Stimulated activated naive CD8-positive, alpha-beta T cell treated with anti-CD3 and anti-CD28 coated beads, Interleukin-15, Interleukin-2, amounts not matched to agents 100 ng/mL and 50 ng/mL, for 24 hours (primary cell): ENCODE measurements around the gene DGKI.

Experiments
- H3K27ac Mint-ChIP-seq: one replicate; pipeline ENCODE4 v1.8.0; 2021; ENCODE audit warnings: mild to moderate bottlenecking, mixed read lengths
- H3K27me3 Mint-ChIP-seq: one replicate; pipeline ENCODE4 v1.8.0; 2021; ENCODE audit warnings: mixed read lengths
- H3K36me3 Mint-ChIP-seq: one replicate; pipeline ENCODE4 v1.8.0; 2021; ENCODE audit warnings: low read depth, mixed read lengths
- H3K4me1 Mint-ChIP-seq: one replicate; pipeline ENCODE4 v1.8.0; 2021; ENCODE audit warnings: low read depth, mixed read lengths
- H3K4me3 Mint-ChIP-seq: one replicate; pipeline ENCODE4 v1.8.0; 2021; ENCODE audit warnings: mild to moderate bottlenecking, mixed read lengths
- H3K9me3 Mint-ChIP-seq: one replicate; pipeline ENCODE4 v1.8.0; 2021; ENCODE audit warnings: mixed read lengths

Gene DGKI

GRCh38 chr7:137879357-137880158, 32.8 kb upstream of the DGKI start:
- H3K27me3 Mint-ChIP-seq = no peaks in the 10 kb centered on the region
- peaks cover 31% of the 10 kb centered on the region for H3K4me1 Mint-ChIP-seq
- peaks cover 78% of the 10 kb centered on the region for H3K36me3 Mint-ChIP-seq
- H3K27ac Mint-ChIP-seq = peak overlapping the region; percentile 84
- no peak overlapping the region for H3K4me3 Mint-ChIP-seq
- no peaks in the 10 kb centered on the region for H3K9me3 Mint-ChIP-seq

- H3K27ac Mint-ChIP-seq = no peak overlapping the region
- H3K4me1 Mint-ChIP-seq = peaks cover 43% of the 10 kb centered on the region
- H3K4me3 Mint-ChIP-seq = no peak overlapping the region
- H3K36me3 Mint-ChIP-seq = peaks cover 81% of the 10 kb centered on the region
- H3K9me3 Mint-ChIP-seq = no peaks in the 10 kb centered on the region
- H3K27me3 Mint-ChIP-seq = no peaks in the 10 kb centered on the region
Observed at GRCh38 chr7:137878333-137878961, 31.7 kb upstream of the DGKI start.

DNA sequence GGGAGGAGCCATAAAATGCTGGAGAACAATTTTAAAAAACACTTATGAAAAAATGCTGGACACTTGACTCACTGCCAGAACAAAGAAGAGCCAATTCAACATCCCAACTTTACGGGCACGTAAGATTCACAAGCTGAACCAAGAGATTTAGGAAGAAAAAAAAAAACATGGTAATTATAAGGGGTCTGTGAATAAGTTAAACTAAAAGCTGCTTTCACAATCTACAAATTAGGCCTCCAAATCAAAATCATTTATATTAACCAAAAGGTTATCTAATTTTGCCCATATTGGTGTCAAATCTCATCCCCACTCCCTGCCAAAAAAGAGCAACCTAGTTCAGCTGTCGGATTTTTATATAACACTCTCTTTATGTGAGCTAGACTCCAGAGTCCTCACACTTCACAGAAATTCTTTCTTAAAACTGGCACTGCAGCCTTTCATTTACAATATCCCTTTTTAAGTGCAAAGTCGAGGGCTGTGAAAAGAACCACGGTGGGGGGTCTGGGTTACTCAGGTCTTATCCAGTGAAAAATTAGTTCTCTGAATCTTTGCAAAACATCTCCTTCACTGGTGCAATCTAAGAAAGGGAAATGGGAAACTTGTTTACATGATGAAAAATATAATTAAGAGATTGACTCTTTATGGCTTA, 30.4 kb upstream of the DGKI start:
- Mint-ChIP-seq H3K4me1 (peaks cover 49% of the 10 kb centered on the region), H3K27ac (peak overlapping the region; percentile 7), H3K4me3 (no peak overlapping the region), H3K9me3 (no peaks in the 10 kb centered on the region), H3K36me3 (peaks cover 81% of the 10 kb centered on the region), H3K27me3 (no peaks in the 10 kb centered on the region)

- H3K9me3 Mint-ChIP-seq = no peaks in the 10 kb centered on the region
- H3K4me1 Mint-ChIP-seq = peaks cover 47% of the 10 kb centered on the region
- no peak overlapping the region for H3K4me3 Mint-ChIP-seq
- H3K27ac Mint-ChIP-seq = no peak overlapping the region
- peaks cover 81% of the 10 kb centered on the region for H3K36me3 Mint-ChIP-seq
- no peaks in the 10 kb centered on the region for H3K27me3 Mint-ChIP-seq
Observed at GRCh38 chr7:137875746-137876145, 29.0 kb upstream of the DGKI start.

- Mint-ChIP-seq H3K27ac (peak overlapping the region; percentile 94), H3K4me1 (peaks cover 44% of the 10 kb centered on the region), H3K27me3 (no peaks in the 10 kb centered on the region), H3K36me3 (peaks cover 75% of the 10 kb centered on the region), H3K4me3 (peak overlapping the region; percentile 73), H3K9me3 (no peaks in the 10 kb centered on the region)
Observed at GRCh38 chr7:137873979-137874777, 27.4 kb upstream of the DGKI start.

- H3K27ac Mint-ChIP-seq = peak overlapping the region; percentile 94
Observed at GRCh38 chr7:137873524-137873923, 26.8 kb upstream of the DGKI start.

DNA sequence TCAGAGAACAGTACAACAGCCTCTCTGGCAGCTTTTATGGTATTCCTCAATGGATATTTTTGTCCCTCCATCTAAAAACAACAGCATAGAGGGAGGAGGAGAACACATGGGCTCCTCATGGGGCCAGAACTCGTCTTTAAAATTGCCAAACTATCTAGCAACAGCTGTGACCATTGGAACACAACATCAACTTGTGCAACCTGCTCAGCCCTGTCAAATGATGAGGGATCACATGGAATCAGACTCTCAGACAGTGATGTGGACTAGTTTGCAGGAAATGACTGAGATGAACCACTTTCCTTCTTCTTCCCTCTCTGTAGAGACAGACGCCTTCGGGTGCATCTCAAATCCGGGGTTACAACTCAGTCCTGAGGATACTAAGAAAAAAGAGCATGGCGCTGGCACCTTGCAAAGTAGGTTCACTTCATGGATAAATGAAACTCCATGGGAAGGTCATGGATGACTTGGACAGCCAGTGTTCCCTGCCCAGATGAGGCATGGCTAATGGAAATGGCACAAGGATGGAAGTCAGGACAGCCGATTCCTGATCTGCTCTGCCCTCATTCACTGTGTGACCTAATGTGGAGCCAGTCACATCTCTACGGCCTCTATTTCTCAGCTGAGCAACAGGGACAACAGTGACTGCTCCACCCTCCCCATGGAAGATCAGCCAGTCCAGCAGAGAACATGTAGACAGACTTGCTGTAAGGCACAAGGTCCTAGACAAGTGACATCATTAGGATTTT, 24.6 kb upstream of the DGKI start:
- H3K36me3 Mint-ChIP-seq = peaks cover 79% of the 10 kb centered on the region
- peak overlapping the region; percentile 4 for H3K27ac Mint-ChIP-seq
- H3K27me3 Mint-ChIP-seq = no peaks in the 10 kb centered on the region
- H3K9me3 Mint-ChIP-seq = peaks cover 4% of the 10 kb centered on the region
- H3K4me1 Mint-ChIP-seq = peaks cover 41% of the 10 kb centered on the region
- H3K4me3 Mint-ChIP-seq = no peak overlapping the region

More at GRCh38 chr7:137873524-137873923, 26.8 kb upstream of the DGKI start:
- Mint-ChIP-seq H3K36me3 (peaks cover 73% of the 10 kb centered on the region), H3K27me3 (no peaks in the 10 kb centered on the region), H3K9me3 (no peaks in the 10 kb centered on the region), H3K4me1 (peaks cover 41% of the 10 kb centered on the region), H3K4me3 (peak overlapping the region; percentile 73)

GRCh38 chr7:137870684-137871083, 23.9 kb upstream of the DGKI start:
- Mint-ChIP-seq H3K9me3 (peaks cover 6% of the 10 kb centered on the region), H3K4me1 (peaks cover 41% of the 10 kb centered on the region), H3K36me3 (peaks cover 79% of the 10 kb centered on the region), H3K27ac (peak overlapping the region; percentile 78), H3K27me3 (no peaks in the 10 kb centered on the region), H3K4me3 (no peak overlapping the region)

- H3K9me3 Mint-ChIP-seq = peaks cover 11% of the 10 kb centered on the region
- H3K4me1 Mint-ChIP-seq = peaks cover 36% of the 10 kb centered on the region
- H3K27ac Mint-ChIP-seq = no peak overlapping the region
- H3K36me3 Mint-ChIP-seq = peaks cover 80% of the 10 kb centered on the region
- no peaks in the 10 kb centered on the region for H3K27me3 Mint-ChIP-seq
- no peak overlapping the region for H3K4me3 Mint-ChIP-seq
Observed at GRCh38 chr7:137870078-137870477, 23.3 kb upstream of the DGKI start.

GRCh38 chr7:137869260-137869659, 22.5 kb upstream of the DGKI start:
- Mint-ChIP-seq H3K4me1 (peaks cover 29% of the 10 kb centered on the region), H3K9me3 (peaks cover 11% of the 10 kb centered on the region), H3K4me3 (no peak overlapping the region), H3K27ac (no peak overlapping the region), H3K27me3 (no peaks in the 10 kb centered on the region), H3K36me3 (peaks cover 77% of the 10 kb centered on the region)

DNA sequence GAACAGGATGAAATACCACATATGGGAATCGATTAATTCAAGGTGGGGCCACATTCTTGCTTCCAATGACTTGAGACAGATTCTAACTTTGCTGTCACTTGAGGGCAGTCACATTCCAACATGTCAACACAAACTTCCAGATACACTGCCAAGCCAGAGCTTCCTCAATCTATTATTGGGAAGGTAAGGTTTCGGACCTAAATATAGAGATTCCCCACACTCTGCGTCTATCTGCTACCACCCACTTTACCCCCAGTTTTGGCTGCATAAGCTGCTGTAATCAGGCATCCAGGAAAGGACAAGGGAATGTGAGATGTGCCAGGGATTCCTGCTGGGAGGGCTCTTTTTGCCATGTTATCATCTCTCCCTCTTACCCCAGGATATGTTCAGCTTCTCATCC, 20.5 kb upstream of the DGKI start:
- Mint-ChIP-seq H3K27ac (no peak overlapping the region), H3K36me3 (peaks cover 62% of the 10 kb centered on the region), H3K4me1 (peaks cover 10% of the 10 kb centered on the region), H3K4me3 (no peak overlapping the region), H3K9me3 (peaks cover 11% of the 10 kb centered on the region), H3K27me3 (no peaks in the 10 kb centered on the region)

- peaks cover 11% of the 10 kb centered on the region for H3K9me3 Mint-ChIP-seq
- H3K36me3 Mint-ChIP-seq = peaks cover 57% of the 10 kb centered on the region
- H3K4me3 Mint-ChIP-seq = no peak overlapping the region
- no peaks in the 10 kb centered on the region for H3K27me3 Mint-ChIP-seq
- H3K4me1 Mint-ChIP-seq = peaks cover 4% of the 10 kb centered on the region
- H3K27ac Mint-ChIP-seq = no peak overlapping the region
Observed at GRCh38 chr7:137865764-137866163, 19.0 kb upstream of the DGKI start.

DNA sequence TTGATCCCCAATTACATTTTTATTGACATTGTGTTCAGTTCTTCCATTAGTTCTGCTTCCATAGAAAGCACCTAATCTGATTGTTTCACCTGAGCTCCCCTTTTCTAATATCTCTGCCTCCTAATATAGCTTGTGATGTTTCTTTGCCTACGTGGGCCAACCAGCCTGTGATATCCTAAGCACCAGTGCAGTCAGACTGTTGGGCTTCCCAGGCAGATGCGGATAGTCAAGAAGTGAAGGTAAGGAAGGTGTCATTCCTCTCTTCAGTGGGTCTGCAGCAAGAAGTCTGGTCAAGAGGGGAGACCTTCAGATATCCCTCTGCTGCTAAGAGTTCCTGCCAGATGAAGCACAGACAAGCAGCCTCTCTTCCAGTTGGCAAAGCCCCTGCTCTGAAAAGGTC, 16.2 kb upstream of the DGKI start:
- no peak overlapping the region for H3K4me3 Mint-ChIP-seq
- peaks cover 11% of the 10 kb centered on the region for H3K9me3 Mint-ChIP-seq
- H3K27me3 Mint-ChIP-seq = no peaks in the 10 kb centered on the region
- peaks cover 41% of the 10 kb centered on the region for H3K36me3 Mint-ChIP-seq
- no peaks in the 10 kb centered on the region for H3K4me1 Mint-ChIP-seq
- H3K27ac Mint-ChIP-seq = no peak overlapping the region

DNA sequence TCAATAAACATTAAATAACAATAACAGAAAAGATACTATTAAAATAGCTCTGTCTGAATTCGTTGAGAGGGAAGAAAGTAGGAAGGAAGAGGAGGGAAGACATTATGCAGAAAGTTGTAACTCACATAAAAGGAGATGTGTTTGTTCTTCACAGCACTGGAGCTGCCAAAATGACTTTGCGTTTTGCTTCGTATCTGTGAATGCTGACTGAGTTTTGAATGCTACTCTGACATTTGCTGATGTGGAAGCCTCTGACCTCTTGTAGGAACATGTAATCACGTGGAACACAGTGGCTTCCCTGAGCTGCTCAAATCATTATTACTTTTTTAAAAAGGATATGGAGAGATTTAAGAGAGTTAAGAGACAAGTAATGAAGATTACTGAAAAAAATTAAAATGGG, 15.6 kb upstream of the DGKI start:
- H3K36me3 Mint-ChIP-seq = peaks cover 35% of the 10 kb centered on the region
- no peaks in the 10 kb centered on the region for H3K4me1 Mint-ChIP-seq
- no peaks in the 10 kb centered on the region for H3K27me3 Mint-ChIP-seq
- H3K4me3 Mint-ChIP-seq = no peak overlapping the region
- peaks cover 11% of the 10 kb centered on the region for H3K9me3 Mint-ChIP-seq
- H3K27ac Mint-ChIP-seq = no peak overlapping the region
